H4 (cell line): ENCODE measurements around the gene SNTG2. TPM values are rescaled to one million over a fixed set of nuclear protein-coding genes. Genes with fewer than 3 reads are reported as not detected.

ENCODE experiments used
- DNase-seq: peaks from one replicate; pipeline ENCODE4 v3.0.0-alpha.2; 2015; ENCODE audit warnings: low spot score
- total RNA-seq: library from RNA; depleted of rRNA; stranded (reverse); fragments of >200 nt; shearing (Covaris generic); gene quantifications from 2 replicates; pipeline ENCODE4 v1.2.3, GENCODE V29; 2014

Gene SNTG2
- total RNA-seq, 1 experiment from 2014 or later: not detected

GRCh38 chr2:1236606-1237005 lies 286.0 kb downstream of the SNTG2 start:
- DNase-seq: no peak

- no peak for DNase-seq
Observed at GRCh38 chr2:1237783-1238182, 287.1 kb downstream of the SNTG2 start.

- no peak for DNase-seq
Observed at GRCh38 chr2:1238598-1239138, 288.0 kb downstream of the SNTG2 start.

DNA sequence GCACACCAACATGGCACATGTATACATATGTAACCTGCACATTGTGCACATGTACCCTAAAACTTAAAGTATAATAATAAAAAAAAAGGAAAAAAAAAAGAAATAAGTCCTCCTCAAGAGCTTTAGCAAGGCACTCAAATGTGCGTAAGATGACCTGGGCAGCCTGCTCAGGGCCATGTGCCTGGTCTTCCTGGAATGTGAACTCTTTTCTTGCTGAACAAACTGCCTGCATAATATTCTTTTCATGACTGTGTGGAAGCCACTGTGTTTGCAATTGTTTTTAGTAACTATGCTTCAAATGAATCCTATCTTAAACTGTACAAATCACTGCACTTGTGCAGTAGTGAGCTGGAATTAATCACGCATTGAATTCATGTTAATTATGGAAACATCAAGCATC lies 294.5 kb downstream of the SNTG2 start:
- no peak for DNase-seq

- no peak for DNase-seq
Observed at GRCh38 chr2:1246239-1246638, 295.6 kb downstream of the SNTG2 start.

- DNase-seq: no peak
Observed at GRCh38 chr2:1246991-1247390, 296.3 kb downstream of the SNTG2 start.

DNA sequence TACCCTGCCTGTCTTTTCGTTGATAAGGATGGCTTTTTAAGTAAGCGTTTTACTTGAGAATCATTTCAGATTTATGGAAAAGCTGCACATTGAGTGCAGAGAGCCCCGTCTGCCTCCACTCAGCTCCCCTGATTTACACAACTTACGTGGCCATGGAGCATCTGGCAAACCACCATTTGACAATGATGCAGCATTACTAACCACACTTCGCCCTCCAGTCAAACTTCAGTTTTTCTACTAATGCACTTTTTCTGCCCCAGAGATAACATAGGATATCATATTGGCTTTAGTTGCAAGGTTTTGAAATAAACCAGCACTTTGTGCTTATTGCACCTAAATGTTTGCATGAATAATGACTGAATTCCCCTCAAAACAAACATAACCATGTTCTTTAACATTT lies 297.5 kb downstream of the SNTG2 start:
- DNase-seq: no peak

DNA sequence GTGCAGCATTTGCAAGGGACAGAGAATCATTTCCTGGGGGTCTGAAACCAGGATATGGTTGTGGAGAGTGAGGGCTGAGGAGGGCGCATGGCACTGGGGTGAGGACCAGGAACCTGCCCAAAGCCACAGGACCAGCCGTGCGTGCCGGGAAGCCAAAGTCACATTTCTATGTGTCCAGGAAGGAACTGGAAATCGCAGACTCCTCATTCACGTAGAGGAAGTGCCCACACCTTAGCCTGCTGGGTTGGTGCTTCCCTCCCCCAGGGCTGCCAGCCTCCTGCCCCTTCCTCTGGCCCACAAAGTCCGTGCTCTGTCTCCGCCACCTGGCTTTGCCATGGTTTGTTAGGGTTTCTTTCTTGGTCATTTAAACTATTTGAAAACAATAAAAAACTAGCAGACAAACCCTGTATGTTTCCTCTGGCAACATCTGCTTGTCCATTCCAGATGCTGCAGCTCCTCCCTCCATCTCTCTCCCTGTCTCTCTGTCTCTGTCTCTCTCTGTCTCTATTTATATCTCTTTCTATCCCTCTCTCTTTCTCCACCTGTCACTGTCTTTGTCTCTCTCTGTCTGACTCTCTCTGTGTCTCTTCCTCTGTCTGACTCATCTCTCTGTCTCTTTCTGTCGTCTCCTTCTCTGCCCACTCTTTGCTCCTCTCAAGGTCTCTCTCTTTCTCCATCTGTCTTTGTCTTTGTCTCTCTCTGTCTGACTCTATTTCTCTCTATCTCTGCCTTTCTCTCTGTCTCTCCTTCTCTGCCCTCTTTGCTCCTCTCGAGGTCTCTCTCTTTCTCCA lies 299.4 kb downstream of the SNTG2 start:
- DNase-seq: no peak

DNA sequence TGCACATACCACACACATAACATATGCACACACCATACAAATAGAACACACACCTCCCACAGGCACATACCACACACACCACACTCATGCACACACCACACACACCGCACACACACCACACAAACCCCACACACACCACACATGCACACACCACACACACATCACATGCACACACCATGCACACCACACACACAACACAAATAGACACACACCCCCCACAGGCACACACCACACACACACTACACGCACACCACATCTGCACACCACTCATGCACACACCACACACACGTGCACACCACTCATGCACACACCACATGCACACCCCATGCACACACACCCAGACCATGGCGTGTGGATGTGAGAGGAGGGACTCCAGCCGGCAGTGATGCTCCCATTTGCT lies 300.9 kb downstream of the SNTG2 start:
- DNase-seq: no peak

DNA sequence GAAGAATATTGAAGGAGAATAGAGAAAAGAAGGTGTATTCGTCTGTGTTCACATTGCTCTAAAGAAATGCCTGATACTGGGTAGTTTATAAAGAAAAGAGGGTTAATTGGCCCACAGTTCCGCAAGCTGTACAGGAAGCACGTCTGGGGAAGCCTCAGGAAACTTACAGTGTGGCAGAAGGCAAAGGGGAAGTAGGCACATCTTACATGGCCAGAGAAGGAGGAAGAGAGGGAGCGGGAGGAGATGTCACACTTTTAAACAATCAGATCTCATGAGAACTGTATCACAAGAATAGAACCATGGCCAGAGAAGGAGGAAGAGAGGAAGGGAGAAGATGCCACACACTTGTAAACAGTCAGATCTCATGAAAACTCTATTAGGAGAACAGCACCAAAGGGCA lies 303.0 kb downstream of the SNTG2 start:
- DNase-seq: no peak

GRCh38 chr2:1254662-1255343 lies 304.2 kb downstream of the SNTG2 start:
- no peak for DNase-seq

DNA sequence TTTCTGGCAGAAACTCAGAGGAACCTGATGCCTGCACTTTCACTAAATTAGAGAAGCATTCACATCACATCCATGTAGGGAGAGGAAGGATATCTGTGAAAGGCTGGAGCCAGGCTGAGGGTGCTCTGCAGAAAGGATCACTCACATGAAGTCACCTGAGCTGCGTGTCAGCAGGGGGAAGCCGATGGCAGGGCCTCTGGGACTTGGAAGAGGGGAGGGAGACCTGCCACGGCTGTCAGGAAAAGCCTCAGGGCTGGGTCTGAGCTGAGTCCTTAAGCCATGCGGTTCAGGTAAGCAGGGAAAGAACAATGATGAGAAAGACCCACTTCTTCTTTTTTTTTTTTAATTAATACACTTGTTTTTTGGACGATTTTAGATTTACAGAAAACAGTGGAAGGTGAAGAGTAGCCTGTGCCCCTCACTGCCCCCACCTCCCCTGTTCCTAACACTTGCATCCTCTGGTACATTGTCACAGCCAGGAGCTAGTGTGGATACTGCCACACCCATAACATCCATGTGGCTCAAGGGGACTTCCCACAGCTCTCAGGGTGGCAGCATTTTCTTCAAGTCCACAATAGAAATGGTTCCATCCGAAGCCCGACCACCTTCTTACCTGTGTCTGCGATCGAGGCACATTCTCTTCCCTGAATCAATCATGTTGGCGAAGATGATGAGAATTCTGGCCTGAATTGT lies 306.1 kb downstream of the SNTG2 start:
- DNase-seq: no peak

DNA sequence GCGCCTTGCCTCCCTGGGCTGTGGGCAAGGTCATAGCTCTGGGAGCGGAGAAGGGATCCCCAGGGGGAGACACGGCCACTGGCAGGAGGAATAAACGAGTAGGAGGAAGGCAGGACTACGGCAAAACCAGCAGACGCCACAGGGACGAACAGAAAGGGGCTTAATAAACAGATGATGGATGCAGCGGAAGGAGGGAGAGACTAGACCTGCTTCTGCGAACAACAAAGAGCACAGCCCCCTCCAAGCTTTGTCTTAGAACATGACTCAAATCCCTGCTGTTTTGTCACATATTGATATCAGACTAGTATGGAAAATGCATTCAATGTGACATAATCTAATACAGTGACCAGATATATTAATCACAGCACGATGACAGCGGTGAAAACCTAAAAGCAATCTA lies 306.7 kb downstream of the SNTG2 start:
- no peak for DNase-seq

DNA sequence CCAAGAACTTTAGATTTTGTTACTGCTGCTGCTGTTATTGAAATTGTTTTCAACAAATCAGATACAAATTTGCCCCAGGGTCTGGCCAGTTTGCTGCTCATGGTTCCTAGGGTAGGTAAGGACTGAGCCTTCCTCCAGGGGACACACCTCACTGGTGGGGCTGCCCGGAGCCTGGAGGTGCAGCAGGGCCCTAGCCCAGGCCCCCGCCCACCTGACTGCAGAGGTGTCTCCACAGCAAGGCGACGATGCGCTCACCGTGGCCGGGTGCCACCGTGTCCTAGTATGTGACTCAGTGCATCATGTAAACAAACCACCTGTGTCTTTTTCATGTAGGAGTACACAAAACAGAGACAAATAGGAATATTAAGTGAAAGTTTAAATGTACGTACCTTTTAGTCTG lies 309.1 kb downstream of the SNTG2 start:
- DNase-seq: no peak

GRCh38 chr2:1262609-1263008 lies 312.0 kb downstream of the SNTG2 start:
- no peak for DNase-seq

- DNase-seq: no peak
Observed at GRCh38 chr2:1265454-1265853, 314.8 kb downstream of the SNTG2 start.

DNA sequence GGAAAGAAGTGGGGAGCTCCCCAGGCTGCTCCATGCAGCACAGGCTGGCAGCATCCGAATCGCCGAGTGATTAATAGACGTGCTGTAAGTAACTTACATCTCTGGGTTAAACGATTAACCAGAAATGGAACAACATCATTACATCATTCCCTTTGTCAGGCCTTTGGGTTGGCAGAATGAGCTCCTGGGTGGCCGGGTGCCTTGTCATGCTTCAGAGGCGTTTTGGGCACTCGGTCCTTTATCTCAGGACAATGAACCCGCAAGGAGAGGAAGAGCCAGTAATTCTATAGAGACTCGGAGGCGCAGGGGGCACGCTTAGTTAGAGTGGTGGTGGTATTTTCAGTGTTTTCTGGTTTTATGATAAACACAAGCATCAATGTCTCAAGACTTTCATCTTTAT lies 315.7 kb downstream of the SNTG2 start:
- no peak for DNase-seq

DNA sequence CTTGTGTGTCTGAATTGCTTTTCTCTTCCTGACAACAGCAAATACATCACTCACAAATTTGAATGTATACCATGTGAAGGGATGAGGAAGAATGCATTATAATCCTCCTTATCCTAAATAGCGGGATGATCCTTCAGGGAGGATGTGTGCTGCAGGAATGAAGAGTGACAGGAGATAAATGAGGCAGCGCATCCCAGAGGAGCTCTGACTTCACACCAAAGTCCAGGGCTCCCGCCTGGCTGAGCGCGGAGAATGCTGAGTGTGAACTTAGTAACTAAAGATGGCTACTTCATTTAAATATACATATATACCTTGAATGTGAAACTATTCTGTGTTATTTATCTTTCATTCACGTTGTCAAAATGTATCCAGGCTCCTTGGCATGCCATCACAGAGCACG lies 317.4 kb downstream of the SNTG2 start:
- DNase-seq: no peak

DNA sequence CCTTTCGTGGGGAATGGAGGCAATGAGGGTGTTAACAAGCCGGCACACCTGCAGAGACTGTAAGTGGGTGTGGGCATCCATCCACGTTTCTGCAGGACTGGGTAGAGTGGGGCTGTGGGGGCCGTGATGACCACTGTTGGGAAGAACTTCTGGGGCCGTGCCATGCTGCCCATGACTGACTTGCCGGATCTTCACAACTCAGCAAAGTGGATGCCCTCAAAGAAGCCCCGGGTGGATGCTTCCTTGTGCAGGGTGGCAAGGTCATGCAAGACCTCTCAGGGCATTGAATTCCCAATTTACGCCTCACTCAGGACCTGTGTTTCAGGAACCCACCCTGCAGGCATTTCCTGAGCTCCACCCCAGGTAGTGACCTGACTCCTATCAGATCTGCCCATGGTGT lies 319.2 kb downstream of the SNTG2 start:
- DNase-seq: no peak

DNA sequence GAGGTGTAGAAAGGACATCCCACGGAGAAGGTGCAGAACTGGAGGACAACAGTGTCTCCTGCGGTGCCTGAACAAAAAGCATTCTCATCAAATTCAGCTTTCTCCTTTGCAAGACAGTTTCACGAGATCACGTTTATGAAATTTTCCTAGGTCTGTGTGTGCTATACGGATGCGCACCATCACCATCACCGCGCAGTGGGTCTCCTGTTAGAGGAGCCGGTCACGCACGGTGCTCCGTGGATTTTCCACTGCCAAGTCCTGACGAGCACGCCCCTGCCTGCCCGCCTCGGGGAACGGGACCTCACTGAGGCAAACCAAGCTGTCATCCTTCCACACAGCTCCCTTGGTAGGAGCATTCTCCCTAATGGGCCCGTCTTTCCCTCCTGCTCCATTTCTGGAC lies 322.2 kb downstream of the SNTG2 start:
- no peak for DNase-seq

DNA sequence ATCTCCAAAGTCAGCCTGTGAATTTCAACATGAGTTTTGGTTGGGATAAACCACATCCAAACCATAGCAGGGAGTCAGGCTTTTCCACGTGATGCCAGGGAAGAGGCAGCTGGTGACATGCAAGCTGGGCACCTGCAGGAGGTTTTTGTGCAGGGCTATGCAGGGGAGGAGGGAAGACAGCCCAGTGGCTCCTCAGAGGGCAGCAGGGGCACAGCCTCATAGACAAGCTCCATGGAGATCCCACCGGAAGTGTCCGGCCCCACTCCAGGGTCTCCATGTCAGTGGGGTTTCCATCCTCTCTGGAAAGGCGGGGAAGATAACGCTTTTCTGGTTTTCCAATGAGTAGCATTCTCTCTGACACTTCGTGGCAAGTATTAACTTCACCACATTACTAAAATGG lies 327.0 kb downstream of the SNTG2 start:
- DNase-seq: no peak

GRCh38 chr2:1278125-1278524 lies 327.5 kb downstream of the SNTG2 start:
- no peak for DNase-seq

GRCh38 chr2:1278861-1279260 lies 328.2 kb downstream of the SNTG2 start:
- no peak for DNase-seq
